HG02588 (cell line): ENCODE measurements around the gene BCAR1.
"Not testable (repeated sequence)": the region's sequence is repeated elsewhere in the genome, so short reads cannot be mapped to it uniquely, and the experiment has no call there.

ENCODE experiments used
- ATAC-seq: cut with Tn5 transposase; IDR thresholded peaks from one replicate; pipeline ENCODE4 v1.9.1; 2021; ENCODE audit warnings: mild to moderate bottlenecking, moderate library complexity; ENCODE audit not compliant: unreplicated experiment

BCAR1 gene, protein sequence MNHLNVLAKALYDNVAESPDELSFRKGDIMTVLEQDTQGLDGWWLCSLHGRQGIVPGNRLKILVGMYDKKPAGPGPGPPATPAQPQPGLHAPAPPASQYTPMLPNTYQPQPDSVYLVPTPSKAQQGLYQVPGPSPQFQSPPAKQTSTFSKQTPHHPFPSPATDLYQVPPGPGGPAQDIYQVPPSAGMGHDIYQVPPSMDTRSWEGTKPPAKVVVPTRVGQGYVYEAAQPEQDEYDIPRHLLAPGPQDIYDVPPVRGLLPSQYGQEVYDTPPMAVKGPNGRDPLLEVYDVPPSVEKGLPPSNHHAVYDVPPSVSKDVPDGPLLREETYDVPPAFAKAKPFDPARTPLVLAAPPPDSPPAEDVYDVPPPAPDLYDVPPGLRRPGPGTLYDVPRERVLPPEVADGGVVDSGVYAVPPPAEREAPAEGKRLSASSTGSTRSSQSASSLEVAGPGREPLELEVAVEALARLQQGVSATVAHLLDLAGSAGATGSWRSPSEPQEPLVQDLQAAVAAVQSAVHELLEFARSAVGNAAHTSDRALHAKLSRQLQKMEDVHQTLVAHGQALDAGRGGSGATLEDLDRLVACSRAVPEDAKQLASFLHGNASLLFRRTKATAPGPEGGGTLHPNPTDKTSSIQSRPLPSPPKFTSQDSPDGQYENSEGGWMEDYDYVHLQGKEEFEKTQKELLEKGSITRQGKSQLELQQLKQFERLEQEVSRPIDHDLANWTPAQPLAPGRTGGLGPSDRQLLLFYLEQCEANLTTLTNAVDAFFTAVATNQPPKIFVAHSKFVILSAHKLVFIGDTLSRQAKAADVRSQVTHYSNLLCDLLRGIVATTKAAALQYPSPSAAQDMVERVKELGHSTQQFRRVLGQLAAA

DNA sequence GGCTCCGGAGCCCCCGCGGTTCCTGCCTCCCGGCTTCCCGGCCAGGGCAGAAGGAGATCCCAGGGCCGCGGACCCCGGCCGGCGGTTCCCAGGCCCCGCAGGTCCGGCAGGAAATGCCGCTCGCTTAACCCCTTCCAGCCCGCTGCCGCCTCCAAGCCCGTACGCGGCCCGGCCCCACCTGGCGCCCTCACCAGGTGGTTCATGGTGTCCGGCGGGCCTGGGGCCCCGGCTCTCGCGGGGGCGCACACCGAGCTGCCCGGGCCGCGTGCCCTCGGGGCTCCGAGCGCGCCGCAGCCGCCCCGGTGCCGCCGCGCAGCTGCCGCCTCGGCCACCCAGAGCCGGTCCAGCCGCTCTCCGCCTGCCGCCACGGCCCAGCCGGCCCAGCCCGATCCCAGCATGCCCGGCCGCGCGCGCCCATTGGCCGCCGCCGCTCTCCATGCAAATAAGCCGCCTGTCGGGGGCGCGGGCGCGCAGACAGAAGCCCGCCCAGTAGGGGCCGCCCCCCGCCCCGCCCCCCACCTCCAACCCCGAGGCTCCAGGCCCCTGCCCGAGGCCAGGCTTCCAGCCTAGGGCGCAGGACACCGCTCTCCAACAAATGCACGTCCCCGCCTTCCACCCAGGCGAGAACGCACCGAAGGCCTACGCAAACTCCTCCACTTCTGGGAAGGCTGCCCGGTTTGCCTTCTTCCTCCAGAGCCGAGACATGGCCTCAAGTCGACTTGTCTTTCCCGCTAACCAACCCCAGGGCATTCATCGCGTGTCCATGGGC lies at the start of gene BCAR1:
TSS of gene BCAR1 (minus strand) at position 345 of the 769 bp plus-strand sequence. CDS start at position 203, 142 bp downstream.
- peak; percentile 82 for ATAC-seq

GRCh38 chr16:75298267-75298666 lies 46.8 kb upstream of the BCAR1 start:
- ATAC-seq, result no peak

- ATAC-seq, result no peak
Measured at GRCh38 chr16:75296606-75297005, 45.2 kb upstream of the BCAR1 start.

GRCh38 chr16:75294773-75295459 lies 43.5 kb upstream of the BCAR1 start:
- no peak for ATAC-seq

DNA sequence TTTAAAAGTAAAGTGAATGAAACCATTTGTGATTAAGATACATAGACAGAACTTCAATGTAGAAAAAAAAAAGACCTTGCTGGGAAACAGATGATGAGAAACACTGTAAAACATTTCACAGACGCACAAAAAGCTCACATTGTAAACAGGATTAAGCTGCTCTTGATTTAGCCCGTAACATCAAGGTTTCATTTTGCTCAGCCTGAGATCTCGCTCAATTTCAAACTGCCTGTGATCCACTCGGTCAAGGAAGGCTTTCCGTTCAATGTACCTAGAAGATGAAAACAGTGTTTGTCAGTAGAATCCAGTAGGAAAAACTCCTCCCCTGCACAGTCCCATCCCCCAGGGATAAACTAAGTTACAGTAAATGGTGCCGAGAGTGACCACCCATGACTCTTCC lies 42.3 kb upstream of the BCAR1 start:
- no peak for ATAC-seq

DNA sequence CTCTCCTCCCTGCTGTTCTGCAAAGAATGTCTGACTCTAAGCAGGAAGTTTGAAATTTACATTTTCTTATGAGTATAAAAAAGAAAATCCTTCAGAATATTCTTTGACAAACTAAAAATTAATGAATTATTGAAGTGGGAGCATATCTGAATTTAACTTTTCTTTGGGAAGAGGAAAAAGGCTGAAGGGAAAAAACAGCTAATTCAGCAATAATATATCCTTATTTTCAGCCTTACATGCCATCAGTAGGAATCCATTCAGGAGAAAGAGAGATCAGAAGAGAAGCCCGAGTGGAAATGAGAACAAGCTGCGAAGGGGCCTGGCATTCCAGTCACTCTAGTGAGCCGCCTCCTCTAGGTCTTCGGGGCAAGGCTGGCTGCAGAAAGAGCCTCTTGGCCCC lies 41.7 kb upstream of the BCAR1 start:
- no peak for ATAC-seq

- no peak for ATAC-seq
Measured at GRCh38 chr16:75292691-75293090, 41.3 kb upstream of the BCAR1 start.

DNA sequence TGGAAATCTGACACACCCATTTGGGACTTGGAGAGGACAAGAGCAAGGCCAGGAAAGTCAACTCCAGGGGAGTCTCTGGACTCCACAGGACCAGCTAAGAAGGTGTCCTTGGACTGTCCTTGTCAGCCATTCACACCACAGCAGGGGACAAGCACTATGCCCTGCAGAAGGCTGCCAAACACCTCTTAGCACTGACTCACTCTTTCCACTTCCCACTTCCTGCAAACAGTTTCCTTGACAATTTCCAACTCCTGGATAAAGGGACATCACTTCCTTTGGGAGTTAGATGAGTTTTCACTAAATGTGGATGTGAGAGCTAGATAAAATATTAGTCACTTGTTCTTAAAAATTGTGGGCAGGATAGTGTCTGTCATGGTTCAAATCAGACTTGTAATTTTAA lies 37.8 kb upstream of the BCAR1 start:
- no peak for ATAC-seq

- no peak for ATAC-seq
Measured at GRCh38 chr16:75288596-75289120, 37.2 kb upstream of the BCAR1 start.

DNA sequence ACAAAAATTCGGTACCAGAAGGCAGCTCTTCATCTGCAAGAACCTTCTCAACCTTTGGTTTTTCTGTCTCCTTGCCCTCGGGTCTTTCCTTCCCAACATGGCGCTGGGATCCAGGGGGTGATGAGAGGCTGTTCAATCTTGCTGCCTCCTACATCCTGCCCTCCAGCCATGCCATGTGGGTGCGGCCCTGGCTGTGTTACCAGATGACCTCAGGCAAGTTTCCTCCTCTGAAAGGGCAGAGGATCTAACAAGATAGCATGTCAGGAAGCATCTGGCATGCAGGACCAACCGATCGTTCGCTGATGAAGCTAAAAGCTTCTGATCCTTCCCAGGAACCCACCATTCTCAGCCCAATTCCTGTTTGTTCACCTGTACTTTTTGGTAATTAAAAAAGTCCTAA lies 36.8 kb upstream of the BCAR1 start:
- ATAC-seq, result no peak

DNA sequence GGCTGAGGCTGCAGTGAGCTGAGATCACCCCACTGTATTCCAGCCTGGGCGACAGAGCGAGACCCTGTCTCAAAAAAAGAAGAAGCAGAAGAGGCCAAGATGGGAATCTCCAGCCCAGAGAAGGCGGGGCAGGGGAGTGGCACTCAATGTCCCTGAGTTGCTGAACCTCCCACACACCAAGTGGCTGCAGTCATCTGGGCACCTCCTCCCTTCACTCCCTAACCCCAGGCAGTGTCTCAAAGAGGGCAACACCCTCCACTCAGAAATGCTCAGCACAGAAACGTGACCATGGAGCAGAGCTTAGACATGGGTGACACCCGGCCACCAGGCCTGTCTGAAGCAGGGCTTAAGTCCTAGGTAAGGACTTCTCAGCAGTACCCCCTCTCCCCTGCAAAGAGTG lies 36.3 kb upstream of the BCAR1 start:
- no peak for ATAC-seq

DNA sequence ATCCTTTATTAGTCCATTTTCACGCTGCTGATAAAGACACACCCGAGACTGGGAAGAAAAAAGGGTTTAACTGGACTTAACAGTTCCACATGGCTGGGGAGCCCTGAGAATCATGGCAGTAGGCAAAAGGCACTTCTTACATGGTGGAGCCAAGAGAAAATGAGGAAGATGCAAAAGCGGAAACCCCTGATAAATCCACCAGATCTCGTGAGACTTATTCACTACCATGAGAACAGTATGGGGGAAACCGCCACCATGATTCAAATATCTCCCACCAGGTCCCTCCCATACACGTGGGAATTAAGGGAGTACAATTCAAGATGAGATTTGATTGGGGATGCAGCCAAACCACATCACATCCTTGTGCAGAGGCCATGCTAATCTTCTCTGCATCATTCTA lies 35.0 kb upstream of the BCAR1 start:
- ATAC-seq, result no peak

DNA sequence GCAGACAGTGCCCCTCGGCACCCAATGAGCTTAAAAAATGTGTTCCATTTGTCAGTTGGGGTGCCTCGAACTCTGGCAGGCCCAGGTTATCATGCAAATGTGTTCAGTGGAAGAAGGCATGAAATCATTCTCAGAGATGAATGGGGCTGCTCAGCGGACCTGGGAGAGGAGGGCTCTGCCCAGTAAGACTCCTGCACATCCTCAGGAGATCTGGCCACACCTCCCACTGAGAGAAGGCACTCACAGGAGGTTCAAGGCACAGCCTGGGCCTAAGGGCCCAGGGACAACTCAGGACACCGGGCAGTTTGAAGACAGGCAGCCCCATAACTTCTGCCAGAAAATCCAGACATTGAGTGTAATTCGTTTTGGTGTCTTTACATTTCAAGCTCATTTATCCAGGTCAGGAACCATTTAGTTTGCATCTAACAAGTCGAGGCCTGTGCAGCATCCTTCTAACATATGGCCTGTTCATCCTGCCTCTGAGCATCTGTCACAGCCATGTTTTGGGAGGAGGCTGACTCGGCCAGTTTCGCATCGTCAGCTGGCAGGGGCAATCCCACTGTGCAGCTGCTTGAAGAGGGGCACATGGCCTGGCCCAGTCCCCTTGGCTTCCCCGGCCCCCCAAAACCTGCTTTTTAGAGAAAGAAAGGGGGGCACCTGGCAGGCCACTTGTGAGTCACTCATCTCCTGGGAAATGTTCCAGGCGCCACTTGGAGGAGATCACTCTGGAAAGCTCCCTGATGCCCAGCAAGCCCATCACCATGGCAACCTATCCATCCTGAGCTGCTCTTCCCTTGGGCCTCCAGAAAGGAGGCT lies 31.2 kb upstream of the BCAR1 start:
- no peak for ATAC-seq

GRCh38 chr16:75281826-75282225 lies 30.4 kb upstream of the BCAR1 start:
- ATAC-seq, result no peak

- ATAC-seq, result not testable (repeated sequence)
Measured at GRCh38 chr16:75281009-75281408, 29.6 kb upstream of the BCAR1 start.

GRCh38 chr16:75280331-75280804 lies 28.9 kb upstream of the BCAR1 start:
- ATAC-seq, result no peak

DNA sequence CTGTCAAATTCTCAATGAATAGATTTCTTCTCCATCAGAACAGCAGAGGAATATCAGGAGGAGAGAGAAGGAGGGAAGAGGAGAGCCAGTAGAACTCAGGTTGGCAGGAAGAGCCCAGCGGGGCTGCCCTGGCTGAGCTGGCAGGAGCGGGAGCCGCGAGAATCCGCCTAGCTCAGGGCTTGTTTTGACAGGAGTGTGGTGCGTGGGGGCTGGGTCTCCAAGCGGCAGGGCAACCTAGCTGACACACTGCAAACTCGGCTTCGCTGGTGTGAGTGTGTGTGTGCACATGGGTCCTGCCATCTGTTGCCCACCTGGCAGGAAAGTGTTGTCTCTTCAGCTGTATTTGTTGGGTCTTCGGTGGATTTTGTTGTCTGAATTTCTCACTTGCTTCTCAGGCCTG lies 27.9 kb upstream of the BCAR1 start:
- ATAC-seq, result no peak

- ATAC-seq, result no peak
Measured at GRCh38 chr16:75273054-75273925, 21.9 kb upstream of the BCAR1 start.
